Measurements from ENCODE around the gene HSPB6.

Gene HSPB6

GRCh38 chr19:35792888-35793287 is 36.1 kb upstream of the HSPB6 start:
- Histone ChIP-seq H3K4me1 (ENCODE audit: low read length) (no peaks in the 10 kb centered on the region; the same call in 1 of the 2 replicates), H4K20me1 (ENCODE audit: insufficient read depth, low read length) (no peaks in the 10 kb centered on the region), H3K36me3 (replicated peaks; ENCODE audit: low read depth, low read length) (no peaks in the 10 kb centered on the region), H3K79me2 (ENCODE audit: low read length) (no peaks in the 10 kb centered on the region), H2AFZ (ENCODE audit: low read depth, low read length) (no peak overlapping the region), H3K27me3 (ENCODE audit: low read depth, low read length) (no peaks in the 10 kb centered on the region; the same call in 1 of the 2 replicates), H3K9me3 (ENCODE audit: insufficient read depth, low read length) (no peaks in the 10 kb centered on the region), H3K4me2 (ENCODE audit: low read length) (no peak overlapping the region), H3K9ac (ENCODE audit: low read length) (no peak overlapping the region), H3K4me3 (ENCODE audit: low read length) (no peak overlapping the region), H3K27ac (ENCODE audit: low read length) (no peak overlapping the region)
- TF ChIP-seq CTCF (IDR thresholded peaks at IDR 0.05; ENCODE audit: low read depth, low read length) (no peak), EZH2phosphoT487 (IDR thresholded peaks at IDR 0.05; ENCODE audit: low read depth) (no peak)

- H2AFZ ChIP-seq (ENCODE audit: low read depth, low read length): no peak overlapping the region
- TF ChIP-seq CTCF (IDR thresholded peaks at IDR 0.05; ENCODE audit: low read depth, low read length): no peak
- no peak for TF ChIP-seq EZH2phosphoT487 (IDR thresholded peaks at IDR 0.05; ENCODE audit: low read depth)
- no peak overlapping the region for H3K4me2 ChIP-seq (ENCODE audit: low read length)
These were observed 35.5 kb upstream of the HSPB6 start for GRCh38 chr19:35792312-35792711.

GRCh38 chr19:35791814-35792279 is 35.0 kb upstream of the HSPB6 start:
- H3K4me3 ChIP-seq (ENCODE audit: low read length): no peak overlapping the region
- H3K9ac ChIP-seq (ENCODE audit: low read length): no peak overlapping the region
- TF ChIP-seq EZH2phosphoT487 (IDR thresholded peaks at IDR 0.05; ENCODE audit: low read depth): no peak
- TF ChIP-seq CTCF (IDR thresholded peaks at IDR 0.05; ENCODE audit: low read depth, low read length): no peak
- no peaks in the 10 kb centered on the region for H3K9me3 ChIP-seq (ENCODE audit: insufficient read depth, low read length)
- no peaks in the 10 kb centered on the region; the same call in 1 of the 2 replicates for H3K27me3 ChIP-seq (ENCODE audit: low read depth, low read length)
- no peak overlapping the region for H2AFZ ChIP-seq (ENCODE audit: low read depth, low read length)
- no peaks in the 10 kb centered on the region for H3K36me3 ChIP-seq (replicated peaks; ENCODE audit: low read depth, low read length)
- no peaks in the 10 kb centered on the region; the same call in 1 of the 2 replicates for H3K4me1 ChIP-seq (ENCODE audit: low read length)
- no peaks in the 10 kb centered on the region for H4K20me1 ChIP-seq (ENCODE audit: insufficient read depth, low read length)
- H3K27ac ChIP-seq (ENCODE audit: low read length): no peak overlapping the region
- no peaks in the 10 kb centered on the region for H3K79me2 ChIP-seq (ENCODE audit: low read length)
- H3K4me2 ChIP-seq (ENCODE audit: low read length): no peak overlapping the region

More at GRCh38 chr19:35792312-35792711, 35.5 kb upstream of the HSPB6 start:
- Histone ChIP-seq H3K4me1 (ENCODE audit: low read length) (no peaks in the 10 kb centered on the region; the same call in 1 of the 2 replicates), H3K9me3 (ENCODE audit: insufficient read depth, low read length) (no peaks in the 10 kb centered on the region), H4K20me1 (ENCODE audit: insufficient read depth, low read length) (no peaks in the 10 kb centered on the region), H3K4me3 (ENCODE audit: low read length) (no peak overlapping the region), H3K79me2 (ENCODE audit: low read length) (no peaks in the 10 kb centered on the region), H3K27me3 (ENCODE audit: low read depth, low read length) (no peaks in the 10 kb centered on the region; the same call in 1 of the 2 replicates), H3K27ac (ENCODE audit: low read length) (no peak overlapping the region), H3K9ac (ENCODE audit: low read length) (no peak overlapping the region), H3K36me3 (replicated peaks; ENCODE audit: low read depth, low read length) (no peaks in the 10 kb centered on the region)

GRCh38 chr19:35790981-35791813 is 34.4 kb upstream of the HSPB6 start:
- H3K4me2 ChIP-seq (ENCODE audit: low read length): no peak overlapping the region
- TF ChIP-seq CTCF (IDR thresholded peaks at IDR 0.05; ENCODE audit: low read depth, low read length): peak; percentile 44
- no peak for TF ChIP-seq EZH2phosphoT487 (IDR thresholded peaks at IDR 0.05; ENCODE audit: low read depth)
- no peaks in the 10 kb centered on the region for H4K20me1 ChIP-seq (ENCODE audit: insufficient read depth, low read length)
- no peaks in the 10 kb centered on the region for H3K9me3 ChIP-seq (ENCODE audit: insufficient read depth, low read length)
- no peak overlapping the region for H3K27ac ChIP-seq (ENCODE audit: low read length)
- H3K4me3 ChIP-seq (ENCODE audit: low read length): no peak overlapping the region
- no peaks in the 10 kb centered on the region; the same call in 1 of the 2 replicates for H3K4me1 ChIP-seq (ENCODE audit: low read length)
- H2AFZ ChIP-seq (ENCODE audit: low read depth, low read length): no peak overlapping the region
- H3K79me2 ChIP-seq (ENCODE audit: low read length): no peaks in the 10 kb centered on the region
- no peaks in the 10 kb centered on the region; the same call in 1 of the 2 replicates for H3K27me3 ChIP-seq (ENCODE audit: low read depth, low read length)
- H3K9ac ChIP-seq (ENCODE audit: low read length): no peak overlapping the region
- H3K36me3 ChIP-seq (replicated peaks; ENCODE audit: low read depth, low read length): no peaks in the 10 kb centered on the region
